DOHH2 (cell line): Measurements from ENCODE around the gene BOLA3.

Source experiments
- H3F3A ChIP-seq: fragments of 200-600 bp; sonication (generic), shearing (Covaris generic); 2 replicates; pipeline ENCODE4 v1.6.0; 2016; ENCODE audit warnings: antibody characterized with exemption, mild to moderate bottlenecking; ENCODE audit not compliant: control insufficient read depth, insufficient read depth
- H3K27ac ChIP-seq: fragments of 200-600 bp; sonication (generic); 2 replicates; pipeline ENCODE4 v1.5.1; 2014; ENCODE audit warnings: low read depth, mild to moderate bottlenecking, low read length, moderate library complexity
- H3K27me3 ChIP-seq: fragments of 200-600 bp; sonication (generic); 2 replicates; pipeline ENCODE4 v1.6.1; 2014; ENCODE audit warnings: mild to moderate bottlenecking, low read length, mixed read lengths; ENCODE audit not compliant: control insufficient read depth
- H3K36me3 ChIP-seq: fragments of 200-600 bp; sonication (generic); 2 replicates; pipeline ENCODE4 v1.6.1; 2014; ENCODE audit warnings: mild to moderate bottlenecking, low read length, moderate library complexity, mixed read lengths; ENCODE audit not compliant: control insufficient read depth
- H3K4me1 ChIP-seq: fragments of 200-600 bp; sonication (generic); 2 replicates; pipeline ENCODE4 v1.6.1; 2014; ENCODE audit warnings: mild to moderate bottlenecking, low read length, mixed read lengths; ENCODE audit not compliant: control insufficient read depth
- H3K4me2 ChIP-seq: fragments of 200-600 bp; sonication (generic); 2 replicates; pipeline ENCODE4 v1.6.0; 2014; ENCODE audit warnings: mild to moderate bottlenecking, low read length, moderate library complexity
- H3K4me3 ChIP-seq: fragments of 200-600 bp; sonication (generic); 2 replicates; pipeline ENCODE4 v1.5.1; 2014; ENCODE audit warnings: mild to moderate bottlenecking, low read length, mixed read lengths
- H3K79me2 ChIP-seq: fragments of 200-600 bp; sonication (generic); 2 replicates; pipeline ENCODE4 v1.6.1; 2014; ENCODE audit warnings: mild to moderate bottlenecking, low read length, mixed read lengths; ENCODE audit not compliant: control insufficient read depth
- H3K9me2 ChIP-seq: fragments of 200-600 bp; sonication (generic); replicated peaks from 2 replicates; pipeline ENCODE4 v1.6.1; 2014; ENCODE audit warnings: mild to moderate bottlenecking, low read length, mixed read lengths; ENCODE audit not compliant: control insufficient read depth
- H3K9me3 ChIP-seq: fragments of 200-600 bp; sonication (generic); 2 replicates; pipeline ENCODE4 v1.6.1; 2014; ENCODE audit warnings: antibody characterized with exemption, low read length, mixed read lengths; ENCODE audit not compliant: control insufficient read depth, insufficient read depth
- H4K20me1 ChIP-seq: fragments of 200-600 bp; sonication (generic); 2 replicates; pipeline ENCODE4 v1.6.0; 2014; ENCODE audit warnings: low read depth, mild to moderate bottlenecking, antibody characterized with exemption, low read length, moderate library complexity; ENCODE audit not compliant: control insufficient read depth, insufficient read depth
- EZH2phosphoT487 ChIP-seq: fragments of 200-600 bp; sonication (generic); IDR thresholded peaks from 2 replicates; pipeline ENCODE4 v1.6.1; 2017; ENCODE audit warnings: borderline replicate concordance, mild to moderate bottlenecking, antibody characterized with exemption, low read length, moderate library complexity, mixed read lengths
- TF ChIP-seq, protein P1 (sequence below): fragments of 200-600 bp; sonication (generic); IDR thresholded peaks from one replicate; pipeline ENCODE4 v1.5.1; 2014; ENCODE audit warnings: antibody characterized with exemption, mild to moderate bottlenecking, low read depth, low read length; ENCODE audit not compliant: poor library complexity, severe bottlenecking

Gene BOLA3, protein sequence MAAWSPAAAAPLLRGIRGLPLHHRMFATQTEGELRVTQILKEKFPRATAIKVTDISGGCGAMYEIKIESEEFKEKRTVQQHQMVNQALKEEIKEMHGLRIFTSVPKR

DNA sequence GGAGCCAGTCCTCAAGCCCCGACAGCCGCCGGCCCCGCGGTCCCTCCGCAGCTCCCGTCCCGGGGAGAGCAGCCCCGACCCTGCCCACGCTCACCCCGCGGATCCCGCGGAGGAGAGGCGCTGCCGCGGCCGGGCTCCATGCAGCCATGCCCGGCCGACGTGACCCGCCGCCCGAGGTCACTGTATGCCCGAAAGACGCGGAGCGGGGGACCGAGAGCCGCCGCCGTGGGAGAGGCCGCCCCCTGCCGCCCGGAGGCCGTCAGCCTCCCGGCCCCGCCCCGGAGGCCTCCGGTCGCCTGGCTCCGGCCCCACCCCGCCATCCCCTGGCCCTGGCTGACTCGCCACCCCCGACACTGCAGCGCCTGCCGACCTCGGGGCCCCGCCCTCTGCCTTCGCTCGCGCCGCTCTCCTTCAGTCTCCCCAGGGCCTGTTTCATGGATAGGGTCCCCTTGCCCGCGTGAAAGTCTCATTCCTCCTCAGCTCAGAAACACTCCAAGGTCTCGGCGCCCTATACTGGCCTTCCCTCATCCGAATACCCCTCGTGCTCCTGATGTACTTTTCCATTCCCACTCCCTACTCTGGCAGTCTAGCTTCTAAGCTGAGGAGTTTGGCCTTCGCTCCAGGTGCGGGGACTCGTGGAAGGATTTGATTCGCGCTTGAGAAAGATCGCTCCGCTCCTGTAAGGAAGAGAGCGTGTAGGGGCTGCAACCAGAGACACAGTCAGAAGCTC, at the start of gene BOLA3:
Gene BOLA3 (minus strand): TSS at position 186 of the 730 bp plus-strand sequence. CDS start 38 bp downstream, at position 148.
- Histone ChIP-seq H3K4me2 (peak within 1 kb of the TSS; percentile 92), H3K4me1 (peaks cover 49% of the 10 kb centered on the region), H4K20me1 (peaks cover 3% of the 10 kb centered on the region; the same call in 1 of the 2 replicates), H3K36me3 (peaks cover 25% of the 10 kb centered on the region), H3K9me2 (no peaks in the 10 kb centered on the region), H3K27ac (peak within 1 kb of the TSS; percentile 33), H3K79me2 (peaks cover 16% of the 10 kb centered on the region), H3K27me3 (no peaks in the 10 kb centered on the region), H3K9me3 (no peaks in the 10 kb centered on the region), H3F3A (peaks cover 37% of the 10 kb centered on the region), H3K4me3 (peak within 1 kb of the TSS; percentile 90)
- no peak for TF ChIP-seq EZH2phosphoT487
- TF ChIP-seq, protein P1, sequence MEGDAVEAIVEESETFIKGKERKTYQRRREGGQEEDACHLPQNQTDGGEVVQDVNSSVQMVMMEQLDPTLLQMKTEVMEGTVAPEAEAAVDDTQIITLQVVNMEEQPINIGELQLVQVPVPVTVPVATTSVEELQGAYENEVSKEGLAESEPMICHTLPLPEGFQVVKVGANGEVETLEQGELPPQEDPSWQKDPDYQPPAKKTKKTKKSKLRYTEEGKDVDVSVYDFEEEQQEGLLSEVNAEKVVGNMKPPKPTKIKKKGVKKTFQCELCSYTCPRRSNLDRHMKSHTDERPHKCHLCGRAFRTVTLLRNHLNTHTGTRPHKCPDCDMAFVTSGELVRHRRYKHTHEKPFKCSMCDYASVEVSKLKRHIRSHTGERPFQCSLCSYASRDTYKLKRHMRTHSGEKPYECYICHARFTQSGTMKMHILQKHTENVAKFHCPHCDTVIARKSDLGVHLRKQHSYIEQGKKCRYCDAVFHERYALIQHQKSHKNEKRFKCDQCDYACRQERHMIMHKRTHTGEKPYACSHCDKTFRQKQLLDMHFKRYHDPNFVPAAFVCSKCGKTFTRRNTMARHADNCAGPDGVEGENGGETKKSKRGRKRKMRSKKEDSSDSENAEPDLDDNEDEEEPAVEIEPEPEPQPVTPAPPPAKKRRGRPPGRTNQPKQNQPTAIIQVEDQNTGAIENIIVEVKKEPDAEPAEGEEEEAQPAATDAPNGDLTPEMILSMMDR = peak; percentile 84

DNA sequence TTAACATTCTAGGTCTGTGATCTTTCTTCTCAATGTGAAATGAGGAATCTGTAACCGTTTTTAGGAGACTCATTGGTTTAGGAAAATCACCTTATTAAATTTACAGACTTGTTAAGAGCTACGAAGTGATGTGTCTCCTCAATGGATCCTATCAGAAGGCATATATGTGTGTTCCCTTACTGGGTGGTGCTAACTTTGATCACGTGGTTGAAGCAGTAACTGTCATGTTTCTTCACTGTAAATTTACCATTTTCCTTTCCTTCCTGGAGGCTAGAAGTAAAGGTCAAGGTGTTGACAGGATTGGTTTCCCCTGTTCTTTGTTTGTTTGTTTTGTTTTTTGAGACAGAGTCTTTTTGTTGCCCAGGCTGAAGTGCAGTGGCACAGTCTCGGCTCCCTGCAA, 49.3 kb upstream of the BOLA3 start:
- no peaks in the 10 kb centered on the region for H3K27me3 ChIP-seq
- H3K27ac ChIP-seq = no peak overlapping the region
- TF ChIP-seq, protein P1 = no peak
- no peak for TF ChIP-seq EZH2phosphoT487
- no peaks in the 10 kb centered on the region for H3K9me3 ChIP-seq
- 0 out of 2 replicates have a peak overlapping the region, but pooled peaks have one; percentile 10 for H3K4me2 ChIP-seq
- H3K4me1 ChIP-seq = peaks cover 42% of the 10 kb centered on the region
- H4K20me1 ChIP-seq = peaks cover 26% of the 10 kb centered on the region
- H3K79me2 ChIP-seq = peaks cover 44% of the 10 kb centered on the region
- no peak overlapping the region for H3K4me3 ChIP-seq
- peaks cover 35% of the 10 kb centered on the region for H3K36me3 ChIP-seq
- H3K9me2 ChIP-seq = no peaks in the 10 kb centered on the region
- peaks cover 6% of the 10 kb centered on the region for H3F3A ChIP-seq

DNA sequence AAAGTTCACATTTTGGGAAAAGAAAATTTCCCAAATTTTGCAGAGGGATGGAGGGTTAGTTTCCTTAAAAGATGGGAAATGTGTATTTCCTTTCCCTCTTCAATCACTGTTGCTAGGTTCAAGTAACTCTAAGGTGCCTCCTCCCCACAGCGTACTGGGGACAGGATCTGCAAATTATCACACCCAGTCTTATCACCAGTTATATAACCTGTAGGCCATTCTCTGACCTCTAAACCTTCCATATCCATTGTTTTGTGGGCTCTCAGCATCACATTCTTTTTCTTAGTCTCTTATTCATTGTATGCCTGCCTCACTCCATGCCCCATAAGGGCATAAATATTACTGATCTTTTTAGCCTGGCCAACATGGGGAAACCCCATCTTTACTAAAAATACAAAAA, 47.1 kb upstream of the BOLA3 start:
- Histone ChIP-seq H4K20me1 (peaks cover 7% of the 10 kb centered on the region), H3K27me3 (no peaks in the 10 kb centered on the region), H3K4me1 (peaks cover 34% of the 10 kb centered on the region), H3K27ac (no peak overlapping the region), H3K9me3 (no peaks in the 10 kb centered on the region), H3K79me2 (peaks cover 21% of the 10 kb centered on the region), H3K4me2 (no peak overlapping the region), H3K9me2 (no peaks in the 10 kb centered on the region), H3K36me3 (peaks cover 12% of the 10 kb centered on the region), H3K4me3 (no peak overlapping the region), H3F3A (peaks cover 6% of the 10 kb centered on the region)
- TF ChIP-seq, protein P1 = no peak
- TF ChIP-seq EZH2phosphoT487 = no peak
